Caki2 (cell line): ENCODE measurements around the gene TIGD3. TPM values are rescaled to one million over a fixed set of nuclear protein-coding genes. Genes with fewer than 3 reads are reported as not detected.

Experiments
- DNase-seq: peaks from one replicate; pipeline ENCODE4 v3.0.0-alpha.2; 2015; ENCODE audit warnings: low read depth
- in situ Hi-C: cut with HindIII; loops from 2 replicates; pipeline ENCODE4 v1.10.0; 2016; ENCODE audit warnings: low sequenced_read_pairs, low pct_unique_long_range_greater_than_20kb, mixed read lengths
- total RNA-seq: library from RNA; depleted of rRNA; stranded (reverse); fragments of >200 nt; shearing (Covaris generic); gene quantifications from 2 replicates; pipeline ENCODE4 v1.2.3, GENCODE V29; 2014; ENCODE audit warnings: low replicate concordance

TIGD3 gene
- total RNA-seq, 1 experiment from 2014 or later: 1.5 TPM

DNA sequence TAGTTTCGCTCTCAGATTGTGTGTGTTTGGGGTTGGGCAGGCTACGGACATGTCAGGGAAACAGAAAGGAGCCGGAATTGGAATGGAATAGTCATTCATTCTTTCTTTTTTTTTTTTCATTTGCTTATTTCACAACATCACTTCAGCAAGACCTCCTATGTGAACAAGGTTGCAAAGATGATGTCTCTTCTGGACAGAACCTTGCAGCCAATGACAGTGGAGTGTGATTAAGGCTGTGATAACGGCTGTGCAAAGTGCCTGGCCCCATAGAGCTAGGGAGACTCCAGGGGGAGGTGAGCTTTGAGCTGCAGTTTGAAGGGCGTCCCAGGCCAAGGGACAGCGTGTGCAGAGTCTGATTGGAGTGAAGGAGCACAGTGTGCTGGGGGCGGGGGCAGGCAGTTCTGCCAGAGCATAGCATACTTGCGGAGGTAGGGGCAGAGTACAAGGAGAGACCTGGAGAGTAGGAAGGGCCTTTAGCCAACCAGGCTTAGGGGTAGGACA, 3.4 kb downstream of the TIGD3 start:
- in situ Hi-C loops: no loop called here
- DNase-seq: no peak

DNA sequence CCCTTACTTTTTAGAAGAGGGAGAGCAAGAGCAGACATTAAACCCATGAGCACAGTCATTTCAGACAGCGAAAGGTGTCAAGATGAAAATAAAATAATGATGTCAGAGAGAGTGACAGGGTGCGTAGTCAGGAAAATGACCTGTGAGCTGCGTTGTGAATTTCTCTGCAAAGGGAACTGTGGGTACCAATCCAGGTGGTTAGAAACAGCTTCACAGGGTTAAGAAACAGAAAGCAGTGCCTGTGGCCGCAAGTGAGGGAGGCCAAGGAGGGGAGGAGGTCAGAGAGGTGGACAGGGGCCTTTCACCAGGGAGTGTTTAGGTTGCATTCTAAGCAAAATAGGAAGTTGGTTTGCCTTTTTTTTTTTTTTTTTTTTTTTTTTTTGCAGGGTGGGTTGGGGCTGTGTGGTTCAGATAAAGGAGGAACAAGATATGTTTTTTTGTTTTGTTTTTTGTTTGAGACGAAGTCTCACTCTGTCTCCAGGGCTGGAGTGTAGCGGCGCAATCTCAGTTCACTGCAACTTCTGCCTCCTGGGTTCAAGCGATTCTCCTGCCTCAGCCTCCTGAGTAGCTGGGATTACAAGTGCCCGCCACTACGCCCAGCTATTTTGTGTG, 7.9 kb downstream of the TIGD3 start:
- DNase-seq: no peak
- in situ Hi-C loops: no loop called here

DNA sequence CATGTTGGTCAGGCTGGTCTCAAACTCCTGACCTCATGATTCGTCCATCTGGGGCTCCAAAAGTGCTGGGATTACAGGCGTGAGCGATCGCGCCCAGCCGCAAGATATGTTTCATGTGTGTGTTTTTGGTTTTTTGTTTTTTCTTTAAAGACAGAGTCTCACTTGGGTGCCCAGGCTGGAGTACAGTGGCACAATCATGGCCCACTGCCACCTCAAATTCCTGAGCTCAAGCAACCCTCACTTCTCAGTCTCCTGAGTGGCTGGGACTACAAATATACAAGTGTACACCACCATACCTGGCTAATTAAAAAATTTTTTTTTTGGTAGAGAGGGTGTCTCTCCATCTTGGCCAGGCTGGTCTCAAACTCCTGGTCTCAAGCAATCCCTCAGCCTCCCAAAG, 8.4 kb downstream of the TIGD3 start:
- in situ Hi-C loops: no loop called here
- no peak for DNase-seq

DNA sequence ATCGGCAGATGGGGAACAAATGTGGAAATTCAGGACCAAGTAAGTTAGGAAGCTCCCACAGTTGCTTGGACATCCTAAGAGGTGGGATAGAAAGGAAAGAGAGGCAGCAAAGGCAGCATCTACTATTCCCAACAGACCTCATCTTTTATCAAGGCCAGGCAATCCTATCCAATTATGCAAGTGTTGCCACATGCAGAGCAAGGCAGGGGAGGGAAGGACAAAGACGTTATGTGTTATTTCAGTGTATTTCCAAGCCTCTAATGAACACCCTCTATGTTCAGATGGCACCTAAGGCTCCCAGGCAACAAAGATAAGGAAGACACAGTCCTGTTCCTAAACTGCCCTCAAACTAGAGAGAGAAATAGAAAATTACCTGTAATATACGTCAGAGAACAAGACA, 9.2 kb downstream of the TIGD3 start:
- DNase-seq: no peak
- in situ Hi-C loops: no loop called here

DNA sequence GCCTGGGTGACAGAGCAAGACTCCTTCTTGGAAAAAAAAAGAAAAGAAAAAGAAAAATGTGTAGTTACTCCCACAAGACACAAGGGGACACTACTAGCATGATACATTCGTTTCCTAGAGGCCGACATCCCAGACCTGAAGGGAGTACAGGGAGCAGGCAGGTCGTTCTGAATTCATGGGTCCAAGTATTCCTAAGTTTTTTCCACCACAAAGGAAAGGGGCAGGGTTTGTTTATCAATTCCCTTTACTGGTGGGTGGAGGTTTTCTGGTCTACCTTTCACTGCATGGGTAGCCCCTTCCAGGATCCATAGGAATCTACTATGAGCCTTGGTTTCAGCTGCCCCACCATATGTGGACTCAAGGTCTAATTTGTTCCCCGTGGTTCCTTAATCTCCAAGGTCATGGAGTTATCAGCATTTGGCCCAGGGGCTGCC, 11.8 kb downstream of the TIGD3 start:
- in situ Hi-C loops: no loop called here
- peak; percentile 71 for DNase-seq

DNA sequence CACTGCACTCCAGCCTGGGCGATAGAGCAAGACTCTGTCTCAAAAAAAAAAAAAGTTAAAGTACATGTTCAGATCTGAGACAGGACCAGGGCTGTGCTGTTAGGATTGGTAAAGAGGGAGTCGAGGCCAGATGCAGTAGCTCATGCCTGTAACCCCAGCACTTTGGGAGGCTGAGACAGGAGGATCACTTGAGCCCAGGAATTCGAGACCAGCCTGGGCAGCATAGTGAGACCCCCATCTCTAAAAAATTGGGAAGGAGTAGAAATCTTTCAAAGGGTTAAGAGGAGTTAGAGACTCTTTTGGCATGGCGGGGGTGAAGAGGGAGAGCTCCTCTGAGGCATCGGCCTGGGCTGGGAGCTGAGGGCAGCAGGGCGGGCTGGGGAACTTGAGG, 16.1 kb downstream of the TIGD3 start:
- DNase-seq: no peak
- in situ Hi-C loops: no loop called here

DNA sequence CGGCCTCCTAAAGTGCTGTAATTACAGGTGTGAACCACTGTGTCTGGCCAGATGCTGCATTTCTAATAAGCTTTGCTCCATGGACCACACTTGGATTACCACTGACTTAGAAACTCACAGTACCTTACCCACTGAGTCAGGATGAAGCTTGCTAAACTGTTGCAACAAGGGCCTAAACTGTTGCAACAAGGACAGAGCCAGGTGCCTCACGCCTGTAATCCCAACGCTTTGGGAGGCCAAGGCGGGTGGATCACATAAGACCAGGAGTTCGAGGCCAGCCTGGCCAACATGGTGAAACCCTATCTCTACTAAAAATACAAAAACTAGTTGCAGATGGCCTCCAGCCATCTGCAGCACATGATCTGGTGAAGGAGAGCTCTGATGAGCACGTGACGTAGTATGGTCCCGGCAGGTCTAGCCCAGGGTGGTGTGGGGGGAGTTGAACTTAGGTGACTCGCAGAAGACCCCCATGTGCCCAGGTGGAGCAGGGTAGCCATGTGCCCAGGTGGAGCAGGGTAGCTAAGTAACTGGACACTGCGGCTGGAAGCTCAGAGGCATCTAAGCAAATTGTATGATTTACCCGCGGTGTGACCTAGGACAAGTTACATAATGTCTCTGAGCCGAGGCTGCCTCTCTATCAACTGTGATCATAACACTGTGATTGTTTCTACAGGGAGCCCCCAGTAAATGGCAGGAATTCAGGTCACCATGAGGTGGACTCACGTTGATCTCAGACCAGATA, 19.5 kb downstream of the TIGD3 start:
- in situ Hi-C loops: no loop called here
- DNase-seq: no peak

DNA sequence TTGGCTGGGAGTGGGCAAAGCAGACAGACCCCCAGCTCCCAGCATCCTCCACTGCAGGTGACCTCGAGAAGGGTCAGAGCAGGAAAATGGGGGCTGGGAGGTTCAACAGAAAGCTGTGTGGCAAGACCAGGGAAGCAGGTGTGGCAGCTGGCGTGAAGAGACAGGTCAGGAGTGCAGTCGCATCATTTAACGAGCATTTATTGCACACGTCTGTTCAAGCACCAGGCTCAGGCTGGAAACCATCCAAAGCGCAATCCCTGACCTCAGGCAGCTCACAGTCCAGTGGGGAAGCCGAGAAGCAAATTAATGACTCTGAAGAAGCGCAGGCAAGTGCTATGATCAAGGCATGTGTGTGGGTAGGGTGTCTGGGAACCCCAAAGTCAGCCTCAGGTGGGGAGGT, 20.5 kb downstream of the TIGD3 start:
- in situ Hi-C loops: no loop called here
- no peak for DNase-seq

DNA sequence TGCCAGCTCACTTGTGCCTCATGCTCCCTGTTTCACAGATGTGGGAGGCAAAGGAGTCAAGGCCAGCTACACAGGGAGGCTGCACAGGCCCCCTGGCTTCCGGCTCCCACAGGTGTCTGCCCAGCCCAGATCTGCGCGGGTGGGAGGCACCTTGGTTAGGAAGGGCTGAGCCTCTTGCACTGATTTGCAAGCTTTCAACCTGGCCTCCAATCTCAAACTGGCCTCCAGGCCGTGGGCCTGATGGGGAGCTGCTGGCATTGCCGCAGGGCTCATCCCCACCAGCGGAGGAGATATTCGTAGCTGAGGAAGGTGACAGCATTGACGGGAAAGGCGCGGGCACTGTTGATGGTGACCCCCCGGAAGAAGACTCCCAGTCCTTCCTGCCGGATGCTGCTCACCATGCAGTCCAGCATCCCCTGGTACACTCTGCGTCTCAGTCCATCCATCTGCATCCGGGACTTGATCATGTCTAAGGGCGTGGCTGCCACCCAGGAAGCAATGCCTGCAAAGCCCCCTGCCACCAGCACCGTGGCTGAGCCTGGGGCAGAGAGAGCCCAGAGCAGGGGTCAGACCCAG, 21.7 kb downstream of the TIGD3 start:
- in situ Hi-C loops: no loop called here
- no peak for DNase-seq

DNA sequence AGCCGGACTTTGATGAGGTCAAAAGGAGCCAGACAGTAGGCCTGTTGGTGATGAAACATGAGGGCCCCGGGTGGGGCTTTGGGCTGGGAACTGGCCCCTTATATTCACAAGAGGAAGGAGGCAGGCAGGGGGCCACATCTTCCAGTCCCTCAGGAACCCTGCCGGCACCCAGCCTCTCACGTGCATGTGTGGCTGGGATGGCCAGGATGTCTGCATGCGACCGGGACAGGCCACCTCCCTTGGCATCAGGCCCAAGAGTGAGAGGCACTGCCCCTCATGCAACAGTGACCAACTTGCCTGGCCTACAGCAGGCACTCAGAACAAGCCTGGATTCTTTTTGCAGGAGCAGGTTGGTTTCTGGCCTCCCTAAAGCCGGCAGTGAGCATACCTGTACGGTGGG, 22.5 kb downstream of the TIGD3 start:
- no peak for DNase-seq
- in situ Hi-C loops: no loop called here

DNA sequence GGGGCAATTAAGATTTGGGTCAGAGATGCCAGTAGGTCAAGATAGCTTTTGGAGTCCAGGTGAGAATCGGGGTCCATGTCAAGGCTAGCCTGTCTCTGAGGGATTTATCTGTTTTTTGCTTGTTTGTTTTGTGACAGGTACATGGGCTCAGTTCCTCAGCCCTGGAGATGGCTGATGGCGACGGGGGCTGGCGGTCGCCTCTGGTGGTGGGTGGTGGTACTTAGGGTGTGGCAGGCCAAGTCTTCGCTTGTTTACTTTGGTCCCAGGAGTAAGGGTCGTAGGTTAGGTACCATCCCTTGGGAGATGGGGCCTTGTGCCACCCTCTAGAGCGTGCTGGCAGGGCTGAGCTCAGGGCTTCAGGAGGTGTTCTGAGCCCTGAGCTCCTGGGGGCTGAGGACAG, 23.2 kb downstream of the TIGD3 start:
- DNase-seq: no peak
- in situ Hi-C loops: no loop called here

DNA sequence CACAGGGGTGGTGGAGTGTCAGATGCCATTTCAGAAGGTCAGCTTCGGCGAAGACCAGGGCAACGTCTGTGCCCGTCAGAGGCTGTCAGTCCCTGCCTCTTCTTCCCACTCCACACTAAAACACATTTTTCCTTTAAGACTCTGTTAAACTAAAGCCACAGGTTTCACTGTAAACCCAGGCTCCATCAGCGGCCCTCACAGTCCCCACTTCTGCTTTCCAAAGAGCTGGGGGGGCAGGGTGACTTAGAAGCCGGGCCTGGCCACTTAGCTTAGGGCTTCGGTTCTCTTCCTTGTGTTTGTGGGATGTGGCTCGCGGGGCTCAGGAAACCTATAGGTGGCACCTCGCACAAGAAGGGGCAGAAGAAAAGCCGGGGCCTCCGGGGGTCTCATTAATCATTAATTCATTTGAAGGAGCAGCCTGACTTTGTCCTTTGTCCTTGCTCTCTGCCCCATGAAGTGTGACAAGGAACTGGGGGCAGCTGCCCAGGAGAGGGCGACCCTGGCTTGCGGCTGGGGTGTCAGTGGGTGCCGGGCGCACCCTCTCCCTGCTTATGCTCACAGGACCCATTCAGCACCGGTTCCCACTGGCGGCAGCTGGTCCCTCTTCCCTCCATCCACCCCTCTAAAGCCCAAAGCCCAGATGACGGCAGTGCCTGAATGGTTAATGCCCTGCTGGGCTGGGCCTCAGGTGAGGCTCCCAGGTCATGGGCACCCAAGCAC, 23.8 kb downstream of the TIGD3 start:
- DNase-seq: peak; percentile 44
- in situ Hi-C loops: no loop called here

DNA sequence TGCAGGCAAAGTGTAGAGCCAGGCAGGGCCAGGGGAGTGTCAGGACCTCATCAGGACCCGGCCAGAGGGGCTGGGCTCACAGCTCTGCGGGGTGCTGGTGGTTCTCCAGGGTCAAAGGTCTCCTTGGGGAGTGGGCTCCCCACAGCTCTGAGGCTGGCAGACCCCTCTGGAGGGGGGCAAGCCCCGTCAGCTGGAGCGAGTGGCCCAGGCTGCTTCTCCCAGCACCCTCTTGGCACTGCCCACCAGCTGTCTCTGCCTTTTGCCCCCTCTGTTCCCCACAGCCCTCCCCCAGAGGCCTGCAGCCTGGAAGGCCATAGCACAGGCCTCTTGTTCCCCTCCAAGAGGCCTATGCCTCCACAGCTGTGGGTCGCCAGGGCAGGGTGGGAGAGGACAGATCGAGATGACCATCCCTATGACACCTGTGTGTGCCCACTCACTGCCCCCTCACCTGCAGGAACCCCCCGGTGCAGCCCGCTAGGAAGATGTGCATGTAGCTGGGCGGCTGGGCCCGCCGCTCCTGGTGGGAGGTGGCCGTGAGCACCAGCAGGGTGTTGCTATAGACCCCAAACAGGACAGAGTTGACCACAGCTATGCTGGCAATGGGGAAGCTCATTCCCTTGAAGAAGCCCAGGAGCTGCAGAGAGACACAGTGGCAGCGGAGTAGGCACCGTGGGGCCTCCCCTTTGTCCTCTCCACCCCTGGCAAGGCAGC, 24.5 kb downstream of the TIGD3 start:
- in situ Hi-C loops: no loop called here
- no peak for DNase-seq

DNA sequence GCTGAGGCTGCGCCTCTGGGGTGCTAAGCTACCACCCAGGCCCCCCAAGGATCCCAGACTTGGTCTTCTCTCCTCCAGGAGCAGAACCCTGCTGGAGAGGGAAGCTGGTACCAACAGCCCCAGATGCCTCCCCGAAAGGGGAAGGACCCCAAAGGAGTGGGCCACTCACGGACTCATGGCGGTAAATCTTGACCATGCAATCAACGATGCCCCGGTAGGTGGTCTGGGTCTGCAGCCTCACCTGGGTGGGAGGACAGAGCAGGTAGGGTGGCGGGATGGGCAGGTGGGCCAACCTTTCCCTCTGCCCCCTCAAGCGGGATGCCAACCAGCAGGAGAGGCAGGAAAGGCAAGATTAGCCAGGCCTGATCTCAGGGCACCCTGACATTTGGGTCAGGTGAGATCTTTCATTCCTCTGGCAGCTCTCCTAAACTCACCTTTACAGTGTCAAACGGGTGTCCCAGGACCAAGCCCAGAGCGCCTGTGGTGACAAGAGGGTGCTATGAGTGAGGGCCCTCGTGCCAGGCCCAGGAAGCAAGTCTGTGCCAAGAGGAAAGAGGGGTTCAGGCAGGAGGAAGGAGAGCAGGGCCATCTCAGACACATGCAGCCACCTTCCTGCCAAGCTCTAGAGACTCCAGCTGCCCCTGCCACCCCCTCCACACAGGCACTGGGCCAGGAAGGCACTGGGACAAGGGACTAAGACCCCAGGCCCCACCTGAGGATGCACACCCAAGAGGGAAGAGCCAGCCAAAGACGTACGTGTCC, 25.3 kb downstream of the TIGD3 start:
- DNase-seq: no peak
- in situ Hi-C loops: no loop called here

DNA sequence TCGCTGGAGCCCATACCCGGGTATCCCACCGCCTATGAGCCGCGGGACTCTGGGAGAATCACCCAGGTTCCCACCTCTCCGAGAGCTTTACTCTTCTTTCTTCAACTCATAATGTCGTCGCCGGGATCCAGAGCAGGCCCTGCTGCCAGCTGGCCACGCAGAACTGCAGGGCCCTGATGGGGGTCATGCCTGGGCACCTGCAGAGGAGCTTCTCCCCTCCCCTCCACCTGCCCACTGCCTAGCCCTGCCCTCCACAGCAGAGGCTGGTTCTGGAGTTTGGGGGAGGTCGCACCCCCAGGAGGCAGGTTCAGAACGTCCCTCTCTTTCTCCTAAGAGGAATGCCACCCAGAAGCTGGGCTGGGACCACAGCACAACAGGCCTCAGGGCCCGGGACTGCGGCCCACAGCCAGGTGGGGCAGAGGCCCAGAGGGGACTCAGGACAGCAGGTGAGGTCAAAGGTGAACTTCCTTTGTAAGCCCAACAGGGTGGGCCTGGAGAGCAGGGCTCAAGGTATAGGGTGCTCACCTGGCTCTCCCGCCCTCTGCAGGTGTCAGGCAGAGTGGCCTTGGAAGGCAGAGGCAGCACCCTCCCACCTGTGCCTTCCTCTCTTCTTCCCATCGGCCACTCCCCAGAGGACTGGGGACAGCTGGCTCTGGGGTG, 26.0 kb downstream of the TIGD3 start:
- no peak for DNase-seq
- in situ Hi-C loops: no loop called here

DNA sequence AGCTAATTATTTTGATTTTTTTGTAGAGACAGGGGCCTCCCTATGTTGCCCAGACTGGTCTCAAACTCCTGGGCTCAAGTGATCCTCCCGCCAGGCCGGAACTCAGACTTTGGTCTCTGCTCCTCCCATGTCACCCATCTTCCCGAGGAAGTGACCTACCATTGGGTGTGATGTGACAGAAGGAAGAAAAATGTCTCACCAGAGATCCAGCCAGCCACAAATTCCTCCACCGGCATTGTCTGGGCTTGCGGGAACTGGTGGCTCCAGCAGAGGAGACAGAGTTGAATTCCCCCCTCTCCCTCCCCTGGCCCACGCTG, 27.1 kb downstream of the TIGD3 start:
- DNase-seq: no peak
- in situ Hi-C loops: no loop called here

DNA sequence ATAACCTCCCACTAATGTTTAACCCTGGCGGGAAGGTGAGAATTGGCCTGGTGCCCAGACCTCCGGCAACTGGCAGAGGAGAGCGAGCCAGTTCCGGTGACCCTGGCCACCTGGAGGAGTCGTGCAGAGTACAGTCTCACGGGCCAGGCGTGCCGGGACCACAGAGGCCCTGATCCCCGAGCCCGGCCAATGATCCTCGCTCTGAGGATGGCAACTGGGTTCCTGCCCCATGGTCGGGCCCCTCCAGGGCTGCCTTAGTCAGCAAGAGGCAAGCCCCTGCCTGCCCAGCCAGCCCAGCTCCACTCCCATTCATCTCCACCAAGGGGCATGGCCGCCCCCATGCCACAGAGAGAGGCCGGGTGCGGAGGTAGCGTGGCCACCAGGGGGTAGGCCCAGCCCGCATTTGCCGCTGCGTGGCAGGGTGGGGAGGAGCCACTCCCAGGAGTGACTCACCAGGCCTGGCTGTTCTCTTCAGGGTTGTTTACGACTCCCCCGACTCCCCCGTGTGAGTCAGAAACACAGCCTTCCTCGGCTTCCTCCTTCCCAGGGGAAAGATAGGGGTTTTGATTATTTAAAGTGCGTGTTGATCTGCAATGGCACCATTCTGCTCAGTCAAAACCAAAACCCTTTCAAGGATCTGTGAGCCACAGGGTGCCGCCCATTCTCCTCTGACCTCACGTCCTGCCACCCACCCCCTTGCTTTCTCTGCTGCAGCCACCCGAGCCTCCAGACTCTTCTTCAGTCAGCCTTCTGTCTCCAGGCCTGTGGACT, 27.7 kb downstream of the TIGD3 start, which contains the start of gene SLC25A45:
SLC25A45 (minus strand) TSS at position 614 of the 771 bp plus-strand sequence. CDS start 695 bp downstream, outside the sequence.
- in situ Hi-C loops: no loop called here
- peak; percentile 99 for DNase-seq
